Measurements from ENCODE around the gene RAPGEF1. TPM values are rescaled to one million over a fixed set of nuclear protein-coding genes. Genes with fewer than 3 reads are reported as not detected.

Gene RAPGEF1
- total RNA-seq, 1 experiment from 2014 or later: 11.5 TPM

- no peak for DNase-seq (ENCODE audit: low read depth)
Measured at GRCh38 chr9:131606896-131607567, 132.8 kb downstream of the RAPGEF1 start.

- DNase-seq (ENCODE audit: low read depth): no peak
Measured at GRCh38 chr9:131605770-131606590, 133.9 kb downstream of the RAPGEF1 start.

GRCh38 chr9:131603711-131604439, 136.0 kb downstream of the RAPGEF1 start:
- no peak for DNase-seq (ENCODE audit: low read depth)

DNA sequence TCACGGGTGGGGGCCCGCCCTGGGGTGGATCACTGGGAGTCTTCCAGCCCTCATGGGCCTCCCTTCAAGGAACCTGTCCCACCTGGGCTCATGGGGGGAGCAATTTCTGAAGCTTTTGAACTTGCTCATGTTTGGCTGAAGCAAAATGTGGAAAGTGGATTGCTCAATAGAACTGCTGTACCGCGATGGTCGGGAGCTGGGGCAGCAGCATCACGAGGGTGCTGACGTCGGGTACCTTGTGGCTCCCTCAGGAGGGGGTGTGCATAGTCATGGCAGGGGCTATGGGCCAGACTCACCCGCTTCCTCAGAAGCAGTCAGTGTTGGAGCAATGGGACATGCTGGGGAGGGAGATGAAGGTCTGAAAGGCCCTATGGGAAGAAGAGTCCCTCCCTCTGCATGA, 136.7 kb downstream of the RAPGEF1 start:
- DNase-seq (ENCODE audit: low read depth): no peak

GRCh38 chr9:131601683-131602181, 138.1 kb downstream of the RAPGEF1 start:
- DNase-seq (ENCODE audit: low read depth): no peak

DNA sequence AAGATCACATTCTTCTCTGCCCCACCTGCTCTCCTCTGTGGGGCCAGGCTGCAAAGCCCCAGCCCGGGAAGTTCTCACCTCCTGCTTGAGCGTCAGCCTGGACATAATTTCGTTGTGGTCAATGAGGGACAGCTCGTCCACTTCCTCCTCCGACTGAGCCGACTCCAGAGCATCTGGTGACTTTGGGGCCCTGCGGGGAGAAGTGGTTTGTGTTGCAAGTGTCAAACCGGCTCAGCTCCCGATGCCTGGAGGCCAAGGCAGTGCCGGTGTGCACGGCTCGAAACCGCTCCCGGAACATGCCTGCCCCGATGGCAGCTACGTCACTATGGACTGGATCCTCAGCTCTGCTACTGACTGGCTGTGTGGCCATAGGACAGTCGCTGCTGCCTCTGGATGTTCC, 141.8 kb downstream of the RAPGEF1 start:
- no peak for DNase-seq (ENCODE audit: low read depth)

DNA sequence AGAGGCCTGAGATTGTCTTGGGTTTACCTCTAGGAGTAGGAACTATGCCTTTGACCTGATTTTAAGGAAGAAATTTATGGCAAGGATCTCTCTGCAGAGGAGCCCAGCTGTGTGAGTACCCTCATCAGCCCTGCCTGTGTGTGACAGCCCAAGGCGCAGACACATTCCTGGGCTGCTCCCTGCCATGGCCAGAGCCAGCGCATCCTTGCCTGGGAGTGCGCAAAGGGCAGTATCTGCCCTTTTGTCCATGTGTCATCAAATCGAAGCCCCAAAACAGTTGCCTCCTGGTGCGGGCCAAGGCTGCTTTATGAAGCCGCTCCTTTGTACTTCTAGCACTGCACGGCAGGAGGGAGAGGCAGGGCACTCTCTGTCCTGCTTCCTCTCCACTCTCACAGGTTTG, 142.6 kb downstream of the RAPGEF1 start:
- DNase-seq (ENCODE audit: low read depth): no peak

GRCh38 chr9:131596430-131596743, 143.5 kb downstream of the RAPGEF1 start:
- no peak for DNase-seq (ENCODE audit: low read depth)

DNA sequence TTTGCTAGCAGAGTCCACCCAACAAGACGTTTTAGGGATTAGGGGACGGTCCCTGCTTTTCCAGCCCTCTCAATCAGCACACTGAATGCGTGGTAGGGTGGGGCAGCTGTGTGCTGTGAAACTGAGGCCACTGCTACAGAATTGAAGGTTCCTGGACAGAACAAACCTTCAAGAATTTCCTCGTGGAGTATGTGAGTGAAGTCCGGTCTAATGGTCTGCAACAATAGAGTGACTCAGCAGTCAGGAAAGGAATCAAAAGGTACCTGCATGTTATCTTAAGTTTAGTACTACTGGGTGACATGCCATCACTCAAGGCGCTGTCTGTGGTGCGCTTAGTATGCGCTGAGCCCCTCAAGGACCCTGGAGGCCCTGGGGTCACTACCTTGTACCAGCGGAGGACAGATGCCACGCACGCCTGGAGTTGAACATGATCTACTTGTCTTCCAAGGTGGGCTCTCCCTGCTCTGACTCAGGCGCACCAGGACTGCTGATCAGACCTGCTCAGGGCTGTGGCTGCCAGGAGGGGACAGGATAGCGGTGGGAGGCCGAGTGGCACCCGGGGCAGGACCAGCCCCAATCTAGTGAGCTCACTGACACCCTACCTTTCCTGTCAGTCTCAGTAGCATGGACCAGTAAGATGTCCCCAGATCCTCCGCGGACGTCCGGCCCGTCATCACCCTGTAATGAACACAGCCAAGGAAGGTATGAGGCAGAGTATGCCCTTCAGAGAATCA, 144.0 kb downstream of the RAPGEF1 start:
- DNase-seq (ENCODE audit: low read depth): no peak

- DNase-seq (ENCODE audit: low read depth): no peak
Measured at GRCh38 chr9:131594906-131595665, 144.8 kb downstream of the RAPGEF1 start.

DNA sequence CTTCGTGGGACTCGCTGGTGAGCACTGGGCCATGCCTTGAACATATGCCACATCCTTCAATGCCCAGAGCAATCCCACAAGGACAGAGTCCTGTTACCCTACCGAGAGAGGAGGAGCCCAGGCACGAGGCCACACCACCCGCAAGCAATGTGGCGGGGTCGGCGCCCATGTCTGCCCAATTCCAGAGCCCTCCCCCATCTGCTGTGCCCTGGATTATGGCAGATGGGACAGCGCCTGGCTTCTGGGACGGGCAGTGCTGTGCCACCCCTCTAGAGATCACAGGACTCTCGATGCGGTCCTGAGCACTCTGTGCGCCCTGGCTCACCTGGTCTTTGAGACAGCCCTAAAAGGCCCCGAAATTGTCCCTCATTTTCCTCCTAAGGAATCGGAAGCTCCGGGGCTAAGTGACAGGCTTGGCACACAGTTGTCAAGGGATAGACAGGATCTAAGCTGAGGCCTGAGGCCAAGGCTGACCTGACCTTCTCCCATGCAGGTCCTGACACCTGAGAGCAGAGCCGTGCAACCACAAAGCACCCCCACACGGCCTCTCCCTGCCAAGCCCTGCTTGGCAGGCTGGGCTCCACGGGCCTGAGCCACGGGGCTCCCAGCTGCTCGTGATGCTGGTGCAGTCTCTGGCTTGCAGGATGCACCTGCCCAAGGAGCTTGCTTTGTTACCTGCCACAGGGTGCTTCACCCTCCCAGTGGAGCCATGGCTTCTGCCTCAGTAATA, 145.8 kb downstream of the RAPGEF1 start:
- DNase-seq (ENCODE audit: low read depth): no peak

DNA sequence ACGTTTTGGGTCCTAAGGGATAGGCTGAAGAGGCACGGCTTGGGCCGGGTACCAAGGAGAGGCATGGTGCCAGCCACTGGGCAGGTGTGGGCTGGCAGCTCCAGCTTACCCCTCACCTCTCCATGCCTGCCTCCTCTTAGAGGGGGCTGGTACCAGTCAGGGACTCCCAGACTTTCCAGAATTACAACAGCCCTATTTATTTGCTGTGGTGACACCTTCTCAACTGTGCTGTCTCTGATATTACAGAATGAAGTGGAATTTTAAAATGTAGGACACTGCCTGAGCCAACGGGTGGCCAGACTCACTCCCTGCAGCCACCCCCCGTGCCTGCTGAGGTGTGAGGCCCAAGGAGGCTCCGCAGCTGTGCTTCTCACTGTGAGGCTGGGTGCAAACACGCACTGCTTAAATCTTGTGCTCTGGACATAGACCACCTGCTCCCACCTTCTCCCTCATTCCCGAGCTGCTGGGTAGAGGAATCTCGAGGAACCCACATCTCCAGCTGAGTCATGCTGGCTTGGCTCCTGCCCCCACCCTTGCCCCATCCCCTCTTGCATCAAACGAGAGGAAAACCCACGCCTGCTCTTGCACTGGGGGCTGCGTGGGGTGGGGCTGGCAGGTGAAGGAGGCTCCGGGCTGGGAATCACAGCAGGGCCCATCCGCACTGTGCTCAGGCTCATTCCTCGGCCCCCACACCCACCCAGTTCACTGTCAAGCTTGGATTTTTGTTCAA, 146.6 kb downstream of the RAPGEF1 start:
- DNase-seq (ENCODE audit: low read depth): peak; percentile 11

DNA sequence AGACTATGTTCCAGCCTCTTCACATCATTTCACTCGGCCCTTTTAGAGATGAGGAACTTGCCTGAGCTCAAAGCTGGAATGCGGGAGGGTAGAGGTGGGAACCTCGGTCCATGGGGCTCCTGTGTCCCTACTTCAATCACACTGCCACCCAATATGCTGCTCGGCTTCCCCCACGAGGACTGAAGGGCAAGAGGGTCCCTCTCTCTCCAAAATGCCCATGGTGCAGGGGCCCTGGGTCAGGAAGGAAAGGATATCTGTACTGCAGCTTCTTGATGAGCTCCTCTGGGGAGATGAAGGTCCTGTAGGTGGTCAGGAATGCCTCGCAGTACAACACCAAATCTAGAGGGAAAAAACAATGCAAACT, 148.0 kb downstream of the RAPGEF1 start:
- no peak for DNase-seq (ENCODE audit: low read depth)

- DNase-seq (ENCODE audit: low read depth): peak; percentile 67
Measured at GRCh38 chr9:131590907-131591844, 148.7 kb downstream of the RAPGEF1 start.

- no peak for DNase-seq (ENCODE audit: low read depth)
Measured at GRCh38 chr9:131590449-131590848, 149.4 kb downstream of the RAPGEF1 start.

- DNase-seq (ENCODE audit: low read depth): no peak
Measured at GRCh38 chr9:131589993-131590392, 149.9 kb downstream of the RAPGEF1 start.

DNA sequence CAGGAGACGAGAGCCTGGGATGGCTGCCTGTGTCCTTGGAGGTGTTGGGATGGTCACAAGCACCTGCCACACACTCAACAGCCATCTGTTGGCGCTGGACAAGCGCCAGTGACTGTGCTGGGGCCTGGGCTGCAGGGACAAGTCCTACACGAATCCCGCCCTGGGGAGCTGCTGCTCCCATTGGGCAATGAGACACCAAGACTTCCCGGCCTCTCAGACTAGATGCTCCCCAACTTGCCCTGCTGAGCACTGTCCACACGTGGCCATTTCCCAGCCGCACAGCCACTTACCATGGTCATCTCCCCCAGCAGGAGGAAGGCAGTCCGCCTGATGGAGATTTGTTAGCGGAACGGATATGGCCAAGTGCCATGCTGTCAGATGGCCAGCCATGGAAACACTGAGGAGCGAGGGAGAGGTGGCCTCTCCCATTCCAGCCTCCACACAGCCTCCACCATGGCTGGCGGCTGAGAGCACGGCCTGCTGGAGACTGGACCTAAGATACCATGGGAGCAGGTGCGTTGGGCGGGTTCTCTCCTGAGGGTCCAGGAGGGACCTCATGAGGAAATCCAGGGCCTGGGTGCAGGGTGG, 150.7 kb downstream of the RAPGEF1 start:
- DNase-seq (ENCODE audit: low read depth): no peak

GRCh38 chr9:131588396-131588795, 151.5 kb downstream of the RAPGEF1 start:
- no peak for DNase-seq (ENCODE audit: low read depth)
